ENCODE measurements around the gene SFMBT1.
"Not testable (repeated sequence)": the region's sequence is repeated elsewhere in the genome, so short reads cannot be mapped to it uniquely, and the experiment has no call there.

Gene SFMBT1

DNA sequence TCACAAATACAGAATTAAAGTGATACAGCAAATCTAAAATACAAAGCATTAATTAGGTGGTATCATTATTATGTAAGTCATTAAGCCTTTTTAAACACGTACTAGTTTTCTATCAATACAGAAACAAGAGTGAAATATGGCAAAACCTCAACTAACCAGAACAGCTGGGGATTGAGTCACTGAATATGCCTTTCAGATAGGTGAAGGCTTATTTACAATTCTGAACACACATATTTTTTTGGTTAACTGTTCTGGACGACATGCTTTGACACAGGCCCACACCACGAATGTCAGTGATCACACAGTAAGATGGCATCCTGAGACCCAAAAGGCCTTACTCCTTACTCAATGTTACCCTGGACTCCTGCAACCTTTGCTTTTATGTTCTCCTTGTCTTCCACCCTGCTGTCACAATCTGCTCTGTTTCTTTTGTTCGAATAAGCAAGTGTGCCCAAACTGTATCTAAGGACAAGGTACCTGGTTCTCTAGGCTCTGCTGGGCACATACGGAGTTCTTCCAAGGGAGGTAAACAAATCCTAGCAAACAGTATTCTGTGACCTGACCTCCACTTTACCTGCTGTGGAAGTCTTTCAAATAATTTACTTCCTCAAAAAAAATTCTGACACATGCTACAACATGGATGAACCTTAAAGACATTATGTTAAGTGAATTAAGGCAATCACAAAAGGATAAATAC lies 7.0 kb downstream of the SFMBT1 start:
- DNase-seq (ENCODE audit: low read depth): no peak

DNA sequence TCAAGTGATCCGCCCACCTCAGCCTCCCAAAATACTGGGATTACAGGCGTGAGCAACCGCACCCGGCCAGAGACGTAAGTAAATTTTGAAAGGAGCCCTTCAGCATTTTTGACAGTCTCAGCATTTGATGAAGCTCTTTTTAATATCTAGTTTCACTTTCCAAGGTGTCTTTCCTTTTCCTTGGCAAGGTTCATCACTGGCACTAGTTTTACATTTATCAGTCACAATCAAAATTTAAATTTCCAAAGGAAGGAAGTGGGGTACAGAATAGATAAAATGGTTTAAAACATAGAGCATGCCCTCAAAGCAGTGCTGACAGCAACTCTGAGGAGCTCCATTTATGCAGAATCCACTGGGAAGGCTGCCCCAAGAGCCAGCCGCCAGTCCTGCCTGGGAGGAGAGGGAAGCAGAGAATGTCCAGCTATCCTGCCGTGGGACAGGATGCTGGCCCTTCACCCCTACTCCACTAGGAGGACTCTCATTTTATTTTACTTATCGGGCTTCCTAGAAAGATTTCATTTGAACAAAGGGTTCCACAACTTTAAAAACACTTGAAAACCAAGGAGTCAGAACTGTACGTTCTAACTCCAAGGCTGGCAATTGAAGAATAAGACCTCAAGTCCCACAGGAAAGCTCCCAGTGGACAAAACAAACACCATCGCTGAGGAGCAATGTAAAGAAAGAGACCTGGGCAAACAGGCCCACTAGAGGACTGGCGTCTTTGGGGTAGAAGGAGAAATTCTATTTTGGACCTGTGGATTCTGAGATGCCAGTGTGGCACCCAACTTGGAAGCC lies 9.9 kb downstream of the SFMBT1 start:
- DNase-seq (ENCODE audit: low read depth): no peak

DNA sequence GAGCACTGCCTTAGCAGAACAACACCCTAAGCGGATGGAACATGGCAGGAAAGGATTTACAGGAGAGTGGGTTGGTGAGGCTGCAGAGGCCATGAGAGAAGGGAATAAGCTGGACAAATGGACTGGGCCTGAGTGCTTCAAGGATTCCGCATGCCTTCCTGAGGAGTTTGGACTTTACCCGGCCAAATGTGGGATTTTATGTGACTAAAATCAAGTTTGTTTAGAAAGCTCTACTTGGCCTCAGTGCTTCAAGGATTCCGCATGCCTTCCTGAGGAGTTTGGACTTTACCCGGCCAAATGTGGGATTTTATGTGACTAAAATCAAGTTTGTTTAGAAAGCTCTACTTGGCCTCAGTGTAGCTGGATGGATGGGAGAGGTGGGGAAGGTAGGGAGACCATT lies 10.9 kb downstream of the SFMBT1 start:
- not testable (repeated sequence) for DNase-seq (ENCODE audit: low read depth)

DNA sequence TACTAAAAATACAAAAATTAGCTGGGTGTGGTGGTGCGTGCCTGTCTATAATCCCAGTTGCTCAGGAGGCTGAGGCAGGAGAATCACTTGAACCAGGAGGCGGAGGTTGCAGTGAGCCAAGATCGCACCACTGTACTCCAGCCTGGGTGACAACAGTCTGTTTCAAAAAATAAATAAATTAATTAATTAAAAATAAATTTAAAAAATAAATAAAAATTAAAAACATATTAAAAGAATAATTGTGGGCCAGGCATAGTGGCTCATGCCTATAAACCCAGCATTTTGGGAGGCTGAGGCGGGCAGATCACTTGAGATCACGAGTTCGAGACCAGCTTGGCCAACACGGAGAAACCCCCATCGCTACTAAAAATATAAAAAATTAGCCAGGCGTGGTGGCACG lies 11.5 kb downstream of the SFMBT1 start:
- not testable (repeated sequence) for DNase-seq (ENCODE audit: low read depth)

DNA sequence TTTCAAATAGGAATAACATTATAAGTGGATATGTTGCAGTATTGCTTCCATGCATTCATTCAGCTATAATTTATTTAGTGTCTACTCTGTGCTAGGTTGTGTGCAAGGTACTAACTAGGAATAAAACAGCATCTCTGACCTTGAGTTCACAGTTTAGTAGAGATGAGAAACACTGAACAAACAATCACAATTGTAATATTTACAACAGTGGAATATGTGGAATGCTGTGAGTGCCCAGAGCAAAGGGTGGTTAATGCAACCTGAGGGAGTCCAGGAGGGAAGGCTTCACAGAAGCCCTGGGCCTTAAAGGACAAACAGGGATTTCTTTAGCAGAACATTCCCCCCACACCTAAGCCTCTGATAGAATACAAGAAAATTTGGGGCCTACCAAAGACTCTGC lies 13.3 kb downstream of the SFMBT1 start:
- no peak for DNase-seq (ENCODE audit: low read depth)

DNA sequence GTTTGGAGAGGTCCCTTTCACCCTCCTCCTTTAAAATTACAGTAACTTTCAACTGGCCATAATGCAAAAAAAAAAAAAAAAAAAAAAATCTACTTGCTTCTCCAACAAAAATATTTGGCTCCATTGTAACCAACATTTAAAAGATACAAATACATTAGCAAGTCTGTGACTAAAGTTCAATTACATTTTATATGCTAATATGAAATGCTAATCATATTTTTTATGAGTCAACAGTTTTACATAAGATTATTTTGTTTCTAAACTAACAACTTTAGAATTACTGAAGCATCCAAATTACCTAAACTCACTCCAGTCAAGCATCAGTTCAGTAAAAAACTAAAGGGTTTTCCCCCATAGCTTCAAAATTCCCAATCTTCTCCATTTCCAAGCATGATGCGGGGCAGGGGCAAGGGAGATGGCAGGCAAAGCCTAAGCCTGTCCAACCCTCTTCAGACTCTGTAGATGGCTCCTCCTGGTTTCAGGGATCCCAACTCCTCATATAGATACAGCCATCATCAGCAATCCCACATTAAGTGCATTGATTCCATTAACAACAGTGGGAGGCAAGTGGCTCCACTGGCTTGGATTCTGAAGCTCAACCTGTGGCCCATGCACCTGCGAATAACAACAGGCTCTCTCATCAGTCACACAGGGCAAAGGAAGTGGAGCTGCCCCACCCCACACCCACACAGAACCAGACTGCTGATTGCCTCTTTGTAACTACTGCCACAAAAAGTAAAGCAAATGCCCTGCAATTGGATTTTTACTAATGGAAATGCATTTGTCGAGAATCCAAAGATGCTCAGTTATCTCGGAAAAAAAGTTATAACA lies 15.0 kb downstream of the SFMBT1 start:
- no peak for DNase-seq (ENCODE audit: low read depth)

DNA sequence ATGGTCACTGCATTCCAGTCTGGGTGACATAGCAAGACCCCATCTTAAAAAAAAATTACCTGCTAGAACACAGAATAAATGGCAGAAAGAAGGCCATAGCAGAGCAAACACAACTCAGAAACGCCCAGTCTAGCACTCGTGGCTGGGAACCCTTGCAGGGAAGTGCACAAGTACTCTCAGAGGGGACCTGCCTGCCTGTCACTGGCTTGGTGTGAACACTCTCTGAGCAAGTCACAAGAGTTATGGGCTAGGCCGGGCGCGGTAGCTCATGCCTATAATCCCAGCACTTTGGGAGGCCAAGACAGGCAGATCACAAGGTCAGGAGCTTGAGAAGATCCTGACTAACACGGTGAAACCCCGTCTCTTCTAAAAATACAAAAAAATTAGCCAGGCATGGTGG lies 17.2 kb downstream of the SFMBT1 start:
- DNase-seq (ENCODE audit: low read depth): no peak

DNA sequence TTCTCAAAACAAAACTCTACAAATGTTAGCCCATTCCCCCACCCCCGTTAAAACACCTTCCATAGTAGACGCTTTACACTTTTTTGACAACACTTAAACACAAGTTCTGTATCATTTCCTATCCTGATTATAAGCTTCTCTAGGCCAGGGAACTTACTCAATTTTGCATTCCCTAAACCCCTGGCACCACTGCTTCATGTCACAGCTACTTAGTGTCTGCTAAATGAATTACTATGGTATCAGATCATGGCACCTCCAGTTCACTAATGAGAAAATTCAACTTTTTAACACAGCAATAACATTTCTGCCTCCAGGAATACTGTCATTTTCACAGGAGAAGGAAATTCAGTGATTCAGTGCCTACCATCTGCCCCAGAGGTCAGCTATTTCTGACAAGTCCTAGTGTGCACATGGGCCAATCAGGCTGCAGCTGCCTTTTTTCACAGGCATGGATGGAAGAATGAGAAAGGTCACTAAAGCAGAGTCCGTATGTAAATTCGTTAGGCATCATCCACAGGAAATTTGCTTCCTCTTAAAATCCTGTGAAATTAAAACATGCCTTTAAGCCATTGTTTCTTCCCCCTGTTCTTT lies 18.5 kb downstream of the SFMBT1 start:
- peak; percentile 14 for DNase-seq (ENCODE audit: low read depth)

DNA sequence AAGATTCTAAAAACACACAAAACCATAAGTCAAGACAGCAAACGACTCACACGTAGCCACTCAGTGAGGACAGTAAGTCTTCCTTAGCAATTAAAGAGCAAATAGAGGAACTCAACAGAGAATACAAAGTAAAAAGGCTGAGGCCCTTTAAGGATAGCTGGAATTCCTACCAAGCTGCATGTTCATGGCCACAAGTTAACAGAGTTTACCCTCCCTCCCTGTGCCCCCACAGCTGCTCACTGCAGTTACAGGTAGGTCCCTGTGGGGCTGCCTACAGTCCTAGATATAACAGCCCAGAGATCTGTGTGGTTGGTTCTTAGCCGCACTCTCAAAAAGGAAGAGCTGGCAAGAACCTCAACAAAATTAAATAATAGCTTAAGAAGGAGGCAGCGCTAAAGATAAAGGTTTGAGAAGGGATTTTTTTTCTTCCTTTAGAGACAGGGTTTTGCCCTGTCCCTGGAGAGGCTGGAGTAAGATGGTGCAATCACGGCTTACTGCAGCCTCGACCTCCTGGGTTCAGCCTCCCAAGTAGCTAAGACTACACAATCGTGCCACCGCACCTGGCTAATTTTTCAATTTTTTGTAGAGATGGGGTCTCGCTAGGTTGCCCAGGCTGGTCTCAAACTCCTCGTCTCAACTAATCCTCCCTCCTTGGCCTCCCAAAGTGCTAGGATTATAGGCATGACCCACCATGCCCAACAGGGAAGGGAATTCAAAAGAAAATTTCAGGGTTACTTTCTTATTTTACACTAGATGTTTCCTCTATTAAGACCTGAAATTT lies 19.3 kb downstream of the SFMBT1 start:
- DNase-seq (ENCODE audit: low read depth): no peak

DNA sequence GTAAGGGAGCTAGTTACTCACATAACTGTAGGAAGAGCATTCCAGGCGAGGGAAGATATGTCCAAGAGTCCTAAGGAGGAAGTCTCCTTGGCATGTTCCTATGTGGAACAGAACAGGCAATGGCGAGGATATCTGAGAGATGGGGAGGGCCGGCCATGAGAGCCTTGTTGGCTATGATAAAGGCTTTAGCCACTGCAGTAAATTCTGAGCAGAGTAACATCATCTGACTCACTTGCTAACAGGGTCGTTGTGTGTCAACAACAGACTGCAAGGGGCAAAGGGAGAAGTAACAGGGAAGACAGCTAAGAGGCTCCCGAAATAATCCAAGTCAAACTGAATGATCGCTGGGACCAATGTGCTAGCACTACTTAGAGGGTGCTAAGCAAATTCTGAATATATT lies 21.6 kb downstream of the SFMBT1 start:
- no peak for DNase-seq (ENCODE audit: low read depth)

DNA sequence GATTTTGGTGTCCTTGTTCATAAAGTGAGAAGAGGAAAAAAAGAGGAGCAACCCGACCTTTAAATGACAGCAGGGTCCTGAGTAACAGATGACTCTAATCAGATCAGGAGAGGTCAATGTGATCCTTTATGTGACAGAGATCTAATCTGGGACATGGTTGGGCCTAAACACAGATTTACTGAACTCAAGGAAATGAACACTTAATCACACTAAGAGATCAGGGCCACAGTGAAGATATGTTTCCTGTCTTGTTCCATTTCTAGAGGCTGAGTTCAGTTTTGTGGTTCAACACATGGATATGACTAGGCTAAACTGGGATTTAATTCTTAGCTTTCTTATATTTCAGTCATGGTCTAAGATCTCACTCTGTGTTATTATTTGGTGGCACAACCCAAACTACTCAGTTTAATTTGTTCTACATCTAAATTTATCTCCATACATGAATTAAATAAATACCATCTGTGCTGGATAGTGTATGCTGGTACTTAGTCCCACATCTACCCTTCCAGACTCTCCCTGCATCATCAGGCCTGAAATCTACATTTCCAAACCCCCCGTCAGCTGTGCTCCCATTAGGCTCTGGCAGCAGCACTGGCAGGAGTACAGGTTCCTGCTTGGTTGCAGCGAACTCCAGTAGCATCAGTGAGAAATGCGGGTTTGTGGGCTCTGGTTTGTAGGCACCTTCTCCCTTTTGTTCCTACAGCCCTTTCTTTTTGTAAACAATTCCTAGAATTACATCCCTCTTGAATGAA lies 22.6 kb downstream of the SFMBT1 start:
- peak; percentile 71 for DNase-seq (ENCODE audit: low read depth)

DNA sequence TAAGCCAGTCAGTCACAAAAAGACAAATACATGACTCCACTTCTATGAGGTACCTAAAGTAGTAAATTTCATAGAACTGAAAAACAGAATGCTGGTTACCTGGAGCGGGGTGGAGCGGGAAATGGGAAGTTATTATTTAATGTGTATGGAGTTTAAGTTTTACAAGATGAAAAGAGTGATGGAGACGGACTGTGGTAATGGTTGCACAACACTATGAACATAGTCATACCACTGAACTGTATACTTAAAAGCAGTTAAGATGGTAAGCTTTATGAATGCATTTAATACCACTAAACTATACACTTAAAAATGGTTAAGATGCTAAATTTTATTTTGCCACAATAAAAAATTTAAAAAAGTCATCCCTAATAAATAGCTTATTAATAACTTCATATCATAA lies 23.2 kb downstream of the SFMBT1 start:
- DNase-seq (ENCODE audit: low read depth): peak; percentile 70

DNA sequence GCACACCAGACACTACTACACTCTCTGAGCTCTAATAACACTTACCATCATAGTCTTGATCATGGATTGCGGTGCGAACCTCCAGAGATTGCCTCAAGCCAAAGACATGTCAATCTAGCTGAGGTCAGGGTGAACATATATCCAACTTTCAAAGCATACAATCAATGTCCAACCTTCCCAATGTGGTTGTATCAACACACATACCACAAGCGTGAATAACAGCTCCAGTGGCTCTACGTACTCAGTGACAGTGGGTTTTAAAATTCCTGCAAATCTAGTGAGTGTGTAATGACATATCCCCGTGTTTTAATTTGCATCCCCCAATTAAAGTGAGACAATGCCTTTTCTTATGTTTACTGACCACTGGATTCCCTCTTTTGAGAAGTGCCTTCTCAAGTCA lies 29.6 kb downstream of the SFMBT1 start:
- DNase-seq (ENCODE audit: low read depth): peak; percentile 35

DNA sequence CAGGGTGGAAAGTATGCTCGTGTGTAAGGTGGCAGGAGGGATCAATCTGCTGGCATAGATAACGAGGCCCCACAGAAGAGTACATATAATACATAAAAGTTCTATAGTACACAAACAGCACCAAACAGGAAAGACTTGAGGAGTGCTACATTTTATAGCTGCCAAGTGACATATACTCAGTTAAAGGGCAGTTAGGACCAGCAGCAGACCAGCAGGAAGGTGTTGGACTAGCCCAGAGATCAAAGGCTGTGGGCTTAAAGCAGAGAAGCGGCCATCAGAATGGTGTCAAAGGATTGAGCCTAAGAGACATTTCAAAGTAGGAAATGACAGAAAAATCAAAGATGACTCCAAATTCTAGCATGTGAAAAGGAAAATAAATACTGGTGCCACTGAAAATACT lies 34.5 kb downstream of the SFMBT1 start:
- no peak for DNase-seq (ENCODE audit: low read depth)

DNA sequence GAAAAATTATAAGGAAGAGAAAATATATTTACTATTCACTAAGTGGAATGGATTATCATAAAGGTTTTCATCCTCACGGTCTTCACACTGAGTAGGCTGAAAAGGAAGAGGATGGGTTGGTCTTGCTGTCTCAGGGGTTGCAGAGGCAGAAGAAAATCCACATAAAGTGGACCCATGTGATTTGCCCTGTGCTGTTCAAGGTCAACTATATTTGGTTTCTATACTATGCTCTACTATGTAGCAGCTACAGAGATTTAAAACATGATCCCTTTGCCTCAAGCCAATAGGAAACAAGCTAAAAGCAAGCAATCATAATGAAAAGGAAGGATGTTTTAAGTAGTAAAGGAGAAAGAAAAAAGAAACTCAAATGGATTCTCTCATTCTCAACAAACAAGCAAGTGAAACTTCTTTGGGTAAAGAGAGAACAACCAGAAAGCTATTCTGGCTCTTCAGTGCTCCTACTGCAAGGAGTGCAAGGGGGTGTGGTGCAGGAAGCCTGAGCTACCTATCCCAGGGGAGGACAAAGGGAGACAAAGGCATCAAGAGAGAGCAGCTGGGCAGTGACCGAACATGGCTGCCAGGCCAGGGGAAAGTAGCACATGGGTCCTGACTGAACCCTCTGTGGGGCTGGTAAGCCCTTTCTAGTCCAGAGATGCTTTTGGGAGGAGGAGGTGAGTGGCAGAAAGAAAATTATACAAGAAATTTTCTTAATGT lies 35.9 kb downstream of the SFMBT1 start:
- no peak for DNase-seq (ENCODE audit: low read depth)

DNA sequence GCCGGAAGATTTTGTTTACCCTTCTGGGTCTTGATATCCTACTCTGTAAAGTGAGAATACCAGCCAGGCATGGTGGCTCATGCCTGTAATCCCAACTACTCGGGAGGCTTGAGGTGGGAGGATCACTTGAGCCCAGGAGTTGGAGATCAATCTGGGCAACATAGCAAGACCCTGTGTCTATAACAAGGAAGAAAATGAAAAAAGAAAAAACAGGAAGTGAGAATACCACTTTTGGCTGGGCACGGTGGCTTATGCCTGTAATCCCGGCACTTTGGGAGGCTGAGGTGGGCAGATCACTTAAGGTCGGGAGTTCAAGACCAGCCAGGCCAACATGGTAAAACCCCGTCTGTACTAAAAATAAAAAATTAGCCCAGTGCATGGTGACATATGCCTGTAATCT lies 36.9 kb downstream of the SFMBT1 start:
- no peak for DNase-seq (ENCODE audit: low read depth)

DNA sequence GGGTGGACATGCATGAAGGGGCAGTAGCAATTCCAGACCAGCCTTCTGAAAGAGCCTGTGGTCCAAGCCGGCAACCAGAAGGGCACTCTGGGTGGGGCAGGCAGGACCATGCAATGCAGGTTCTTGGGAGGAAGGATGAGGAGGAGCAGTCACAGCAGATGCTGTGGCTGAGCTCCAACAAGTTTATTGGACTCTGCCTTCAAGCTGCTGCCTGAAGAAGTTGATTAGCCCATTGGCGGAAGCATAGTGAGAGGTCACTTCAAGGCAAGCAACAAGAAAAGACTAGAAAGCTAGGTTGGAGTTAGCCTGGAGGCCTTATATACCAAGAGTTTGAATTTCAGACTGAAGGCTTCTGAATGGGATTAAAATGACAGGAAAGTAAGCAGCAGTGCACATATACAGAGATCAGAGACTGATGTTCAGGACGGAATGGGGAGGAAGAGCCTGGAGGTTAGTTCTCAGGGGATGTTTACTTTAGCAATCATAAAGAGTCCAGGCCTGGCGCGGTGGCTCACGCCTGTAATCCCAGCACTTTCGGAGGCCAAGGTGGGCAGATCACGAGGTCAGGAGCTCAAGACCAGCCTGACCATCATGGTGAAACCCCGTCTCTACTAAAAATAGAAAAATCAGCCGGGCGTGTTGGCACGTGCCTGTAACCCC lies 39.9 kb downstream of the SFMBT1 start:
- no peak for DNase-seq (ENCODE audit: low read depth)

DNA sequence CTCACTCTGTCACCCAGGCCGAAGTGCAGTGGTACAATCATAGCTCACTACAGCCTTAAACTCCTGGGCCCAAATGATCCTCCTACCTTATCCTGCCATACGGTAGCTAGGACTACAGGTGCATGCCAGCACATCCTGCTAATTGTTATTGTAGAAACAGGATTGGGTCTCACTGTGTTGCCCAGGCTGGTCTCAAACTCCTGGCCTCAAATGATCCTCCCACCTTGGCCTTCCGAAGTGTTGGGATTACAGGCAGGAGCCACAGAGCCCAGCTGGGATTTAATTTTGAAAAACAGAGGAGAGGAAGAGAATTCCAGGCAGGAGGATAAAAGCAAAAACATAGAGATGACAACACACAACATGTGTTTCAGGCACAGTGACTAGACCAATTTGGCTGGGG lies 40.5 kb downstream of the SFMBT1 start:
- no peak for DNase-seq (ENCODE audit: low read depth)

DNA sequence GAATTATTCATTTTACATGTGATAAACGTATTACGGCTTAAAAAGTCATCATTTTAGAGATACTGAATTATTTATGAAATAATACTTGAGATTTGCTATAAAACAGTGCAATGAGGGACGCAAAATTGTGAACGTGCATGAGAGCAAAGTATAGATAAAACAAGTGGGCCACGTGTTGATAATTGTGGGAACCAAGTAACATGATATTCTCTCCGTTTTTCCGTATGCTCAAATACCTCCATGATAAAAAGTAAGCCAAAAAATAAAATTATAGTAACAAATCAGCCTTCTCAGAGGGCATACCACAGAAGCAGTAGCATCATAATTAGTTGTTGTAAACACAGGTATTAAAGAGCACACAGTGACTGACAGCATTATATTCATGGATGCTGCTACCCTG lies 42.6 kb downstream of the SFMBT1 start:
- DNase-seq (ENCODE audit: low read depth): no peak
